ENCODE measurements around the gene QSOX2. TPM values are rescaled to one million over a fixed set of nuclear protein-coding genes. Genes with fewer than 3 reads are reported as not detected.

Gene QSOX2
- total RNA-seq, 1 donor from 2014 or later: 14.0 TPM

GRCh38 chr9:136211006-136211405 is 34.6 kb downstream of the QSOX2 start:
- Mint-ChIP-seq H3K4me3 (ENCODE audit: unreplicated experiment) (no peak overlapping the region), H3K27me3 (ENCODE audit: unreplicated experiment) (peaks cover 15% of the 10 kb centered on the region), H3K9me3 (ENCODE audit: unreplicated experiment) (no peaks in the 10 kb centered on the region), H3K27ac (ENCODE audit: unreplicated experiment) (no peak overlapping the region), H3K4me1 (ENCODE audit: unreplicated experiment) (no peaks in the 10 kb centered on the region), H3K36me3 (ENCODE audit: low read depth, unreplicated experiment) (peaks cover 27% of the 10 kb centered on the region)
- no peak for DNase-seq (ENCODE audit: low spot score)
- no peak for TF ChIP-seq CTCF (IDR thresholded peaks at IDR 0.05; ENCODE audit: unreplicated experiment)

GRCh38 chr9:136210276-136210675 is 35.3 kb downstream of the QSOX2 start:
- TF ChIP-seq CTCF (IDR thresholded peaks at IDR 0.05; ENCODE audit: unreplicated experiment): no peak
- H3K9me3 Mint-ChIP-seq (ENCODE audit: unreplicated experiment): no peaks in the 10 kb centered on the region

GRCh38 chr9:136209786-136210185 is 35.8 kb downstream of the QSOX2 start:
- DNase-seq (ENCODE audit: low spot score): no peak
- Mint-ChIP-seq H3K4me3 (ENCODE audit: unreplicated experiment) (no peak overlapping the region), H3K27me3 (ENCODE audit: unreplicated experiment) (peaks cover 15% of the 10 kb centered on the region), H3K27ac (ENCODE audit: unreplicated experiment) (no peak overlapping the region), H3K9me3 (ENCODE audit: unreplicated experiment) (no peaks in the 10 kb centered on the region), H3K36me3 (ENCODE audit: low read depth, unreplicated experiment) (peaks cover 24% of the 10 kb centered on the region), H3K4me1 (ENCODE audit: unreplicated experiment) (no peaks in the 10 kb centered on the region)
- no peak for TF ChIP-seq CTCF (IDR thresholded peaks at IDR 0.05; ENCODE audit: unreplicated experiment)

More at GRCh38 chr9:136210276-136210675, 35.3 kb downstream of the QSOX2 start:
- H3K36me3 Mint-ChIP-seq (ENCODE audit: low read depth, unreplicated experiment): peaks cover 26% of the 10 kb centered on the region
- H3K27ac Mint-ChIP-seq (ENCODE audit: unreplicated experiment): no peak overlapping the region
- H3K4me1 Mint-ChIP-seq (ENCODE audit: unreplicated experiment): no peaks in the 10 kb centered on the region
- H3K27me3 Mint-ChIP-seq (ENCODE audit: unreplicated experiment): peaks cover 15% of the 10 kb centered on the region
- DNase-seq (ENCODE audit: low spot score): no peak
- no peak overlapping the region for H3K4me3 Mint-ChIP-seq (ENCODE audit: unreplicated experiment)

- no peak for TF ChIP-seq CTCF (IDR thresholded peaks at IDR 0.05; ENCODE audit: unreplicated experiment)
- H3K4me1 Mint-ChIP-seq (ENCODE audit: unreplicated experiment): no peaks in the 10 kb centered on the region
- no peaks in the 10 kb centered on the region for H3K9me3 Mint-ChIP-seq (ENCODE audit: unreplicated experiment)
- peaks cover 15% of the 10 kb centered on the region for H3K27me3 Mint-ChIP-seq (ENCODE audit: unreplicated experiment)
- H3K4me3 Mint-ChIP-seq (ENCODE audit: unreplicated experiment): no peak overlapping the region
- H3K36me3 Mint-ChIP-seq (ENCODE audit: low read depth, unreplicated experiment): peaks cover 22% of the 10 kb centered on the region
- H3K27ac Mint-ChIP-seq (ENCODE audit: unreplicated experiment): no peak overlapping the region
- no peak for DNase-seq (ENCODE audit: low spot score)
These were observed 36.4 kb downstream of the QSOX2 start for GRCh38 chr9:136209232-136209631.

- Mint-ChIP-seq H3K9me3 (ENCODE audit: unreplicated experiment) (no peaks in the 10 kb centered on the region), H3K4me3 (ENCODE audit: unreplicated experiment) (no peak overlapping the region), H3K36me3 (ENCODE audit: low read depth, unreplicated experiment) (peaks cover 20% of the 10 kb centered on the region), H3K27me3 (ENCODE audit: unreplicated experiment) (peaks cover 16% of the 10 kb centered on the region), H3K27ac (ENCODE audit: unreplicated experiment) (no peak overlapping the region), H3K4me1 (ENCODE audit: unreplicated experiment) (no peaks in the 10 kb centered on the region)
- no peak for DNase-seq (ENCODE audit: low spot score)
- no peak for TF ChIP-seq CTCF (IDR thresholded peaks at IDR 0.05; ENCODE audit: unreplicated experiment)
These were observed 36.9 kb downstream of the QSOX2 start for GRCh38 chr9:136208675-136209074.
